B cell (primary cell): Measurements from ENCODE around the gene TEAD1. TPM values are rescaled to one million over a fixed set of nuclear protein-coding genes. Genes with fewer than 3 reads are reported as not detected.

Experiments used
- ATAC-seq: fragments of 200-7000 bp; cut with Tn5 transposase; one replicate; pipeline ENCODE4 v1.10.0; 2021; ENCODE audit warnings: low read depth, mild to moderate bottlenecking, moderate number of reproducible peaks, moderate library complexity
- CTCF ChIA-PET: fragments of 350-600 bp; sonication (Branson Sonifier 250); formaldehyde crosslinking; loops from one replicate; lab custom pipeline; 2021; ENCODE audit warnings: antibody characterized with exemption, inconsistent platforms; lab: Charles Lee
- POLR2A ChIA-PET: fragments of 350-600 bp; sonication (Branson Sonifier 250); formaldehyde crosslinking; loops from one replicate; lab custom pipeline; 2021; ENCODE audit warnings: antibody characterized with exemption; lab: Charles Lee
- DNase-seq: peaks from one replicate; pipeline ENCODE4 v3.0.0; 2013
- H2AFZ ChIP-seq: 2 replicates; pipeline ENCODE4 v1.6.1; 2012; ENCODE audit warnings: mild to moderate bottlenecking, low read depth, low read length; ENCODE audit not compliant: insufficient read depth, poor library complexity, severe bottlenecking
- H3K27ac ChIP-seq, 2 donors: 1 replicate in 1 of 2; 2 replicates in 1 of 2; pipeline ENCODE4 v1.5.1; 2012 to 2013; ENCODE audit warnings: low read length in 2 of 2, mild to moderate bottlenecking in 2 of 2, moderate library complexity in 1 of 2
- H3K27me3 ChIP-seq, 4 experiments: fragments of 200-600 bp in 1 of 4; sonication (generic) in 1 of 4; replicated peaks in 1 of 4; 1 replicate in 2 of 4; 2 replicates in 2 of 4; pipeline versions ENCODE4 v1.6.1 to v1.7.0; 2013 to 2016; ENCODE audit warnings: low read length in 3 of 4, mild to moderate bottlenecking in 2 of 4, mixed read lengths in 1 of 4, moderate library complexity in 1 of 4; ENCODE audit not compliant: insufficient read depth in 4 of 4, control insufficient read depth in 3 of 4; ENCODE audit errors: control extremely low read depth in 1 of 4
- H3K36me3 ChIP-seq, 2 experiments: replicated peaks in 1 of 2; 1 replicate in 1 of 2; 2 replicates in 1 of 2; pipeline versions ENCODE4 v1.6.1 to v1.7.1; 2013; ENCODE audit warnings: low read length in 1 of 2; ENCODE audit not compliant: insufficient read depth in 2 of 2, control insufficient read depth in 1 of 2; ENCODE audit errors: control extremely low read depth in 1 of 2, extremely low read depth in 1 of 2
- H3K4me1 ChIP-seq, 2 donors: fragments of 200-600 bp in 1 of 2; sonication (generic) in 1 of 2; 1 replicate in 1 of 2; 2 replicates in 1 of 2; pipeline versions ENCODE4 v1.5.1 to v1.6.1; 2013 to 2017; ENCODE audit warnings: low read length in 2 of 2; ENCODE audit not compliant: control insufficient read depth in 2 of 2, insufficient read depth in 2 of 2
- H3K4me2 ChIP-seq: replicated peaks from 2 replicates; pipeline ENCODE3; 2012; ENCODE audit warnings: mild to moderate bottlenecking, low read depth, low read length; ENCODE audit not compliant: poor library complexity, severe bottlenecking
- H3K4me3 ChIP-seq, 5 experiments: fragments of 200-600 bp in 1 of 5; sonication (generic) in 1 of 5; 1 replicate in 3 of 5; 2 replicates in 2 of 5; pipeline versions ENCODE4 v1.5.1 to v1.7.0; 2011 to 2016; ENCODE audit warnings: low read length in 4 of 5, mild to moderate bottlenecking in 4 of 5, low read depth in 2 of 5, control low read depth in 1 of 5, moderate library complexity in 1 of 5; ENCODE audit not compliant: insufficient read depth in 1 of 5; ENCODE audit errors: control extremely low read depth in 1 of 5, extremely low read depth in 1 of 5
- H3K79me2 ChIP-seq: fragments of 200-600 bp; sonication (generic); one replicate; pipeline ENCODE4 v1.6.0; 2016; ENCODE audit warnings: low read length; ENCODE audit not compliant: control insufficient read depth, insufficient read depth
- H3K9ac ChIP-seq: fragments of 200-600 bp; sonication (generic); 2 replicates; pipeline ENCODE4 v1.6.1; 2017; ENCODE audit warnings: mild to moderate bottlenecking, low read length, moderate library complexity
- H3K9me3 ChIP-seq, 3 donors: one replicate each; pipeline versions ENCODE4 v1.6.1 to v1.7.1; 2013; ENCODE audit warnings: low read length in 2 of 3; ENCODE audit not compliant: control insufficient read depth in 2 of 3, insufficient read depth in 1 of 3; ENCODE audit errors: control extremely low read depth in 1 of 3
- H4K20me1 ChIP-seq: 2 replicates; pipeline ENCODE4 v1.6.0; 2012; ENCODE audit warnings: mild to moderate bottlenecking, low read length; ENCODE audit not compliant: insufficient read depth, control insufficient read depth, poor library complexity, severe bottlenecking
- H3K27ac Mint-ChIP-seq: one replicate; pipeline ENCODE4 v1.8.0; 2021; ENCODE audit warnings: mixed read lengths
- H3K27me3 Mint-ChIP-seq: one replicate; pipeline ENCODE4 v1.8.0; 2021; ENCODE audit warnings: mixed read lengths
- H3K4me1 Mint-ChIP-seq: one replicate; pipeline ENCODE4 v1.8.0; 2021; ENCODE audit warnings: mixed read lengths
- H3K4me3 Mint-ChIP-seq: one replicate; pipeline ENCODE4 v1.8.0; 2021; ENCODE audit warnings: mixed read lengths
- H3K9me3 Mint-ChIP-seq: one replicate; pipeline ENCODE4 v1.8.0; 2022; ENCODE audit warnings: mixed read lengths; ENCODE audit not compliant: insufficient read depth
- EZH2 ChIP-seq: IDR thresholded peaks from 2 replicates; pipeline ENCODE4 v1.6.1; 2012; ENCODE audit warnings: borderline replicate concordance, low read depth, mild to moderate bottlenecking, moderate library complexity, low read length; ENCODE audit not compliant: insufficient read depth, poor library complexity, severe bottlenecking
- WGBS: methylation state at CpG from one replicate; pipeline ENCODE4 v1.1.5; 2013; ENCODE audit warnings: missing lambda C conversion rate; ENCODE audit not compliant: insufficient coverage; 5-methylcytosine and 5-hydroxymethylcytosine counted together
- intact Hi-C: fragments of 100-400 bp; cut with micrococcal nuclease; formaldehyde crosslinking; loops from one replicate; pipeline ENCODE4 v1.10.0; 2022
- polyA plus RNA-seq: library from polyadenylated mRNA; depleted of rRNA; stranded (reverse); fragments of >200 nt; gene quantifications from 2 replicates; pipeline ENCODE4 v1.2.3, GENCODE V29; 2012
- total RNA-seq, 2 donors: library from RNA; stranded (reverse); fragments of 120-200 nt in 1 of 2; gene quantifications; 1 replicate in 1 of 2; 2 replicates in 1 of 2; pipeline versions ENCODE4 v1.2.3 to v1.2.4, GENCODE V29; 2013 to 2022
- TF ChIP-seq, protein P1 (sequence below): fragments of 200-600 bp; IDR thresholded peaks from one replicate; pipeline ENCODE4 v1.8.0; 2022; ENCODE audit warnings: antibody characterized with exemption, mild to moderate bottlenecking

Gene TEAD1
- total and polyA plus RNA-seq, 2 donors (not counting 1 experiment from before 2014, with no cell fraction given), result 0.30 TPM; not detected in 1

DNA sequence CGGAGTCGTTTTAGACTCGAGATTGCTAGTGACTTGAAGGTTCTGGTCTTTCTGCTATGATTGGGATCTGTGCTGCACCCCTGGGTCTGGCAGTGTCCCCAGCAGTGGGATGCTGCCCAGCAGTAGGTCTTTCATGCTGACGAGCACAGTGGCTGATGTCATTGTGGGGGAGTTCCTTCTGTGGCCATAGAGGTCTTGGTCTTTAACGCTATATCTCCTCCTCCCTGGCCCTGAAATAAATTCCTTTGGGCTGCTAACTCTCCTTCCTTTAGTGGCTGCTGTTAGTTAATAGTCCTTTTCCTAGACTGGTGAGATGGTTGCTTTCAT is 136.3 kb downstream of the TEAD1 start:
- H3K4me3 Mint-ChIP-seq, result no peak overlapping the region
- Histone ChIP-seq H3K9ac (no peak overlapping the region), H2AFZ (no peak overlapping the region), H3K36me3 (no peaks in the 10 kb centered on the region), H3K27ac (no peak overlapping the region), H4K20me1 (no peaks in the 10 kb centered on the region), H3K4me3 (no peak overlapping the region), H3K4me2 (no peak overlapping the region), H3K9me3 (peaks cover 0 to 3% (median 0%) of the 10 kb centered on the region in 3 donors), H3K4me1 (no peaks in the 10 kb centered on the region), H3K27me3 (no peaks in the 10 kb centered on the region), H3K79me2 (no peaks in the 10 kb centered on the region)
- intact Hi-C loops, result no loop called here
- H3K27ac Mint-ChIP-seq, result no peak overlapping the region
- no peaks in the 10 kb centered on the region for H3K9me3 Mint-ChIP-seq
- H3K4me1 Mint-ChIP-seq, result no peaks in the 10 kb centered on the region
- POLR2A ChIA-PET, result no interaction called here
- WGBS, result 71% methylated on average over 3 of the region's 5 CpGs
- peaks cover 8% of the 10 kb centered on the region for H3K27me3 Mint-ChIP-seq
- DNase-seq (no peak), ATAC-seq (no peak)
- TF ChIP-seq, protein P1, sequence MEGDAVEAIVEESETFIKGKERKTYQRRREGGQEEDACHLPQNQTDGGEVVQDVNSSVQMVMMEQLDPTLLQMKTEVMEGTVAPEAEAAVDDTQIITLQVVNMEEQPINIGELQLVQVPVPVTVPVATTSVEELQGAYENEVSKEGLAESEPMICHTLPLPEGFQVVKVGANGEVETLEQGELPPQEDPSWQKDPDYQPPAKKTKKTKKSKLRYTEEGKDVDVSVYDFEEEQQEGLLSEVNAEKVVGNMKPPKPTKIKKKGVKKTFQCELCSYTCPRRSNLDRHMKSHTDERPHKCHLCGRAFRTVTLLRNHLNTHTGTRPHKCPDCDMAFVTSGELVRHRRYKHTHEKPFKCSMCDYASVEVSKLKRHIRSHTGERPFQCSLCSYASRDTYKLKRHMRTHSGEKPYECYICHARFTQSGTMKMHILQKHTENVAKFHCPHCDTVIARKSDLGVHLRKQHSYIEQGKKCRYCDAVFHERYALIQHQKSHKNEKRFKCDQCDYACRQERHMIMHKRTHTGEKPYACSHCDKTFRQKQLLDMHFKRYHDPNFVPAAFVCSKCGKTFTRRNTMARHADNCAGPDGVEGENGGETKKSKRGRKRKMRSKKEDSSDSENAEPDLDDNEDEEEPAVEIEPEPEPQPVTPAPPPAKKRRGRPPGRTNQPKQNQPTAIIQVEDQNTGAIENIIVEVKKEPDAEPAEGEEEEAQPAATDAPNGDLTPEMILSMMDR, result no peak
- TF ChIP-seq EZH2, result no peak
- CTCF ChIA-PET, result no interaction called here

DNA sequence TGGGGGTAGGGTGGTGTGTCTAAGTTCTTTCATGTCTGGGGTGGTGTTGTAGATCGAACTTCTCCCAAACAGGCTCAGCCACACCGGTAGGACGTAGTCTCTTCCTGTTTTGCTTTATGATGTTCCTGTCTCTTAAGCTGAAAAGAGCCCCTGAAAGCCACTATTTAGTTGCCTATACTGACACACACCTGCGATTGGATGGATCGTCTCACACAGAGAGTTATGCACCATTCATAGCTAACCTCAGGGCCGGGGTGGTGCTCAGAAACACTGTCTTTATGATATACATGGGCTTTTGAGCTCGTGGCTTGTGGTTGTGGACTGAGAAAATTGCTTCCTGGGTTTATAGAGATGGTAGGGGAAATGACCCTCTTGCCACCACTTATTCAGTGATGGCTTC is 137.6 kb downstream of the TEAD1 start:
- POLR2A ChIA-PET, result no interaction called here
- WGBS, result 40% methylated on average over 4 of the region's 7 CpGs
- Mint-ChIP-seq H3K27ac (no peak overlapping the region), H3K4me1 (no peaks in the 10 kb centered on the region), H3K9me3 (no peaks in the 10 kb centered on the region), H3K27me3 (peaks cover 10% of the 10 kb centered on the region), H3K4me3 (no peak overlapping the region)
- H3K27ac ChIP-seq, result no peak overlapping the region
- CTCF ChIA-PET, result no interaction called here
- H3K4me3 ChIP-seq, result no peak overlapping the region
- no peak for DNase-seq
- no peak overlapping the region for H3K4me2 ChIP-seq
- H4K20me1 ChIP-seq, result no peaks in the 10 kb centered on the region
- no peaks in the 10 kb centered on the region for H3K27me3 ChIP-seq
- H3K9me3 ChIP-seq, result peaks cover 0 to 3% (median 0%) of the 10 kb centered on the region in 3 donors
- H3K36me3 ChIP-seq, result no peaks in the 10 kb centered on the region
- H3K9ac ChIP-seq, result no peak overlapping the region
- intact Hi-C loops, result no loop called here
- H2AFZ ChIP-seq, result no peak overlapping the region
- ATAC-seq, result no peak
- TF ChIP-seq, protein P1, result no peak
- TF ChIP-seq EZH2, result no peak
- no peaks in the 10 kb centered on the region for H3K79me2 ChIP-seq
- H3K4me1 ChIP-seq, result no peaks in the 10 kb centered on the region
